Stomach (tissue), 4 donors: Measurements from ENCODE around the gene ITGA6.

ENCODE experiments used
- EP300 ChIP-seq: sonication (generic); formaldehyde crosslinking; IDR thresholded peaks from one replicate; pipeline ENCODE4 v1.6.1; 2017; ENCODE audit warnings: antibody characterized with exemption
- POLR2A ChIP-seq, 4 donors: fragments of 450-650 bp; IDR thresholded peaks; one replicate each; pipeline ENCODE4 v1.6.1; 2016; ENCODE audit warnings: antibody characterized with exemption in 4 of 4, control low read depth in 2 of 4, mild to moderate bottlenecking in 1 of 4, moderate library complexity in 1 of 4
- TF ChIP-seq, protein P1 (sequence below), 7 experiments: fragments of 450-650 bp in 4 of 7; fragments of 200-600 bp in 3 of 7; sonication (generic) in 3 of 7; IDR thresholded peaks; one replicate each; pipeline ENCODE4 v1.5.1; 2016 to 2019; ENCODE audit warnings: antibody characterized with exemption in 7 of 7, control low read depth in 2 of 7, mild to moderate bottlenecking in 1 of 7

DNA sequence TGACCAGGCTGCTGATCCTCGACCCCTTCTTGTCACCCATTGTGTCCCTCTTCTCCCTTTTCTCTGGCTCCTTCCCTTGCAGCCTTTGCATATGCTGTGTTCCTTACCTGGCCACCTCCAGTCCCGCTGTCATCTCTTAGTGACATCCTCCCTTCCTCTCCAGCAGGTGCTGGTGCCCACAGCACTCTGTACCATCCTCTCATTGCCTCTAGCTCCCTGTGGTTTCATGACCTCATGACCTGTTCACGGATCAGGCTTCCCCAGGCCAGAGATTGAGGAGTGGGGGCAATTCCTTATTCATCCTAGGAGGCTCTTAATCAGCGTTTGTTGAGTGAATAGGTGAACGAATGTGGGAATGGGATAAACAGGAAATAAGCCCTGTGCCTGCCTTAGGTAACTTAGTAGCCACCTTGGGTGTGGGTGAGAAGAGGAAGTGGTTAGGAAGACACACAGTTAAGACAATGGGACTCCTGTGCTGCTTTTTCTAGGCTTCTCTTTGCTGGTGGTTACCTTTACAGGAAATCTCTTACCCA, 35.5 kb downstream of the ITGA6 start:
- TF ChIP-seq EP300, result no peak
- TF ChIP-seq, protein P1, sequence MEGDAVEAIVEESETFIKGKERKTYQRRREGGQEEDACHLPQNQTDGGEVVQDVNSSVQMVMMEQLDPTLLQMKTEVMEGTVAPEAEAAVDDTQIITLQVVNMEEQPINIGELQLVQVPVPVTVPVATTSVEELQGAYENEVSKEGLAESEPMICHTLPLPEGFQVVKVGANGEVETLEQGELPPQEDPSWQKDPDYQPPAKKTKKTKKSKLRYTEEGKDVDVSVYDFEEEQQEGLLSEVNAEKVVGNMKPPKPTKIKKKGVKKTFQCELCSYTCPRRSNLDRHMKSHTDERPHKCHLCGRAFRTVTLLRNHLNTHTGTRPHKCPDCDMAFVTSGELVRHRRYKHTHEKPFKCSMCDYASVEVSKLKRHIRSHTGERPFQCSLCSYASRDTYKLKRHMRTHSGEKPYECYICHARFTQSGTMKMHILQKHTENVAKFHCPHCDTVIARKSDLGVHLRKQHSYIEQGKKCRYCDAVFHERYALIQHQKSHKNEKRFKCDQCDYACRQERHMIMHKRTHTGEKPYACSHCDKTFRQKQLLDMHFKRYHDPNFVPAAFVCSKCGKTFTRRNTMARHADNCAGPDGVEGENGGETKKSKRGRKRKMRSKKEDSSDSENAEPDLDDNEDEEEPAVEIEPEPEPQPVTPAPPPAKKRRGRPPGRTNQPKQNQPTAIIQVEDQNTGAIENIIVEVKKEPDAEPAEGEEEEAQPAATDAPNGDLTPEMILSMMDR (IDR thresholded peaks at IDR 0.05), result no peak
- no peak for TF ChIP-seq POLR2A (IDR thresholded peaks at IDR 0.05)
